Chondrocyte (in vitro differentiated cells): ENCODE data around the gene OLFM2. TPM values are rescaled to one million over a fixed set of nuclear protein-coding genes. Genes with fewer than 3 reads are reported as not detected.

Experiments used
- DNase-seq: peaks from one replicate; pipeline ENCODE4 v3.0.0; 2021; ENCODE audit warnings: mixed read lengths, low spot score
- H3K27ac Mint-ChIP-seq: one replicate; pipeline ENCODE4 v1.8.0; 2021; ENCODE audit warnings: mild to moderate bottlenecking, moderate library complexity, mixed read lengths; ENCODE audit not compliant: unreplicated experiment
- H3K27me3 Mint-ChIP-seq: 2 replicates; pipeline ENCODE4 v1.8.0; 2021; ENCODE audit warnings: low read depth, mixed read lengths
- H3K36me3 Mint-ChIP-seq: 2 replicates; pipeline ENCODE4 v1.8.0; 2021; ENCODE audit warnings: low read depth, mixed read lengths
- H3K4me1 Mint-ChIP-seq: 2 replicates; pipeline ENCODE4 v1.8.0; 2021; ENCODE audit warnings: low read depth, mild to moderate bottlenecking, mixed read lengths
- H3K4me3 Mint-ChIP-seq: one replicate; pipeline ENCODE4 v1.8.0; 2021; ENCODE audit warnings: mild to moderate bottlenecking, moderate library complexity, mixed read lengths; ENCODE audit not compliant: unreplicated experiment
- H3K9me3 Mint-ChIP-seq: 2 replicates; pipeline ENCODE4 v1.8.0; 2021; ENCODE audit warnings: low read depth, mixed read lengths
- total RNA-seq: library from RNA; stranded (reverse); gene quantifications from 3 replicates; pipeline ENCODE4 v1.2.1, GENCODE V29; 2021
- TF ChIP-seq, protein P1 (sequence below): fragments of 200-600 bp; sonication (generic); IDR thresholded peaks from 2 replicates; pipeline ENCODE4 v1.5.0; 2021; ENCODE audit warnings: antibody characterized with exemption, mild to moderate bottlenecking, moderate library complexity

Gene OLFM2
- total RNA-seq, 1 donor from 2014 or later = 67.9 TPM

GRCh38 chr19:9856609-9857008, 79.7 kb downstream of the OLFM2 start:
- Mint-ChIP-seq H3K27ac (no peak overlapping the region), H3K27me3 (no peaks in the 10 kb centered on the region), H3K36me3 (peaks cover 13% of the 10 kb centered on the region), H3K4me1 (peaks cover 13% of the 10 kb centered on the region), H3K9me3 (no peaks in the 10 kb centered on the region), H3K4me3 (no peak overlapping the region)
- TF ChIP-seq, protein P1, sequence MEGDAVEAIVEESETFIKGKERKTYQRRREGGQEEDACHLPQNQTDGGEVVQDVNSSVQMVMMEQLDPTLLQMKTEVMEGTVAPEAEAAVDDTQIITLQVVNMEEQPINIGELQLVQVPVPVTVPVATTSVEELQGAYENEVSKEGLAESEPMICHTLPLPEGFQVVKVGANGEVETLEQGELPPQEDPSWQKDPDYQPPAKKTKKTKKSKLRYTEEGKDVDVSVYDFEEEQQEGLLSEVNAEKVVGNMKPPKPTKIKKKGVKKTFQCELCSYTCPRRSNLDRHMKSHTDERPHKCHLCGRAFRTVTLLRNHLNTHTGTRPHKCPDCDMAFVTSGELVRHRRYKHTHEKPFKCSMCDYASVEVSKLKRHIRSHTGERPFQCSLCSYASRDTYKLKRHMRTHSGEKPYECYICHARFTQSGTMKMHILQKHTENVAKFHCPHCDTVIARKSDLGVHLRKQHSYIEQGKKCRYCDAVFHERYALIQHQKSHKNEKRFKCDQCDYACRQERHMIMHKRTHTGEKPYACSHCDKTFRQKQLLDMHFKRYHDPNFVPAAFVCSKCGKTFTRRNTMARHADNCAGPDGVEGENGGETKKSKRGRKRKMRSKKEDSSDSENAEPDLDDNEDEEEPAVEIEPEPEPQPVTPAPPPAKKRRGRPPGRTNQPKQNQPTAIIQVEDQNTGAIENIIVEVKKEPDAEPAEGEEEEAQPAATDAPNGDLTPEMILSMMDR = no peak
- no peak for DNase-seq

DNA sequence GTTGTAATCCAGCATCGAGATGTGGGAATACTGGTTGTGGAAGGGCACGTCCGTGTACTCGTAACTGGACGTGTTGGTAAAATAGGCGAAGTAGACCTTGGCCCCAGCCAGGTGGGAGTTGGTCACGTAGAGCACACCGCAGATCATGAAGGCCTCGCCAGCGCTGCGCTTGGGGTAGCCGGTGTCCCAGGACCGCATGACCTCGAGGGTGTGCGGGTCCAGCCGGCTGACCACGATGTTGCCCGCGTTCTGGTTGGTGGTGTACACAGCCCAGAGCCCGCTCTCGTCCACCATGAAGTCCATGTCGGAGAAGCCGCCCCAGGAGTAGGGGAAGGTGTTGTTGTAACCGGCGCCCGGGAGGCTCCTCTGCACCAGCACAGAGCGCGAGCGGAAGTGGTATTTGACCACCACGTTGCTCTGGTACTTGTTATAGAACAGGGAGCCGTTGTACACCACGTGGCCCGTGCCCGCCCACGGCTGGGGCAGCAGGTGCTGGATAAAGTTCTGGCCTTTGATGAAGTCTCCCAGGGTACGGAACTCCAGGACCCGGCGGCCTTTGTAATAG, 82.0 kb downstream of the OLFM2 start:
- no peaks in the 10 kb centered on the region for H3K27me3 Mint-ChIP-seq
- H3K4me1 Mint-ChIP-seq = peaks cover 13% of the 10 kb centered on the region
- no peak overlapping the region for H3K27ac Mint-ChIP-seq
- peaks cover 13% of the 10 kb centered on the region for H3K36me3 Mint-ChIP-seq
- TF ChIP-seq, protein P1 = no peak
- no peak overlapping the region for H3K4me3 Mint-ChIP-seq
- H3K9me3 Mint-ChIP-seq = no peaks in the 10 kb centered on the region
- peak; percentile 92 for DNase-seq

DNA sequence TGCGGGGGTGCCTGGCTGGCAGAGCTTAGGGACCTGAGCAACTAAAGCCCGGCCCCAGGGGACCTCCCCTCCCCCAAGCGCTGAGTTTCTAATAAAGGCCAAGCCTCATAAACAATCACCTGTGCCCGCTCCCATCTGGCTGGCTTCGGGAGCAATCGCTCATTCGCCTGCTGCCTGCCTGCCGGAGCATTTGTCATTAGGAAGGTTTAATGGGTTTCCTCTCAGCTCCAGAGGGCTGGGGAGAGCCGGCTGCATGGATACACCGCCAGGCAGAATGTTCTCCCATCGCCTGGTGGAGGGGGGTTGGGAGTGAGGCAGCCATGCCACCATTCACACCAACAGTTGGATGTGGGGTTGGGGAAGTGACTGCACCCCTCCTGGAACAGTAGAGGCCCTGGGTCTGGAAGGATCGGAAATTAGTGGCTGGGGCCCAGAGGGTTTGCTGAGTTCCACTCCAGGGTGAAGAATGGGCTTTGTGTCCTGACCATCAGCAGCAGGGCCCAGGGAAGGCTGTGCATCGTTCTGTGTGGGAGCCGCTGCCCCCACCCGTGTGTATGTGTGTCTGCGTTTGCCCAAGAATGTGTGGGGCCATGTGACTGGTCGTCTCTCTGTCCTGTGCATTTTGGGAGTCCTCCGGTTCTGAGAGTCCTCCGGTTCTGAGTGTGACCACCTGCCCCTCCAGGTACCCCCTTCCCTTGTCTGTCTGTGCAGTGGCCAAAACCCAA, 85.9 kb downstream of the OLFM2 start:
- no peak for DNase-seq
- TF ChIP-seq, protein P1 = no peak
- Mint-ChIP-seq H3K27ac (peak overlapping the region; percentile 29), H3K9me3 (no peaks in the 10 kb centered on the region), H3K27me3 (no peaks in the 10 kb centered on the region), H3K4me3 (no peak overlapping the region), H3K36me3 (peaks cover 7% of the 10 kb centered on the region), H3K4me1 (peaks cover 27% of the 10 kb centered on the region)

- no peak for DNase-seq
- Mint-ChIP-seq H3K4me1 (peaks cover 27% of the 10 kb centered on the region), H3K36me3 (peaks cover 9% of the 10 kb centered on the region), H3K9me3 (no peaks in the 10 kb centered on the region), H3K27ac (no peak overlapping the region), H3K4me3 (no peak overlapping the region), H3K27me3 (no peaks in the 10 kb centered on the region)
- TF ChIP-seq, protein P1 = no peak
These were observed 86.5 kb downstream of the OLFM2 start for GRCh38 chr19:9849791-9850190.

DNA sequence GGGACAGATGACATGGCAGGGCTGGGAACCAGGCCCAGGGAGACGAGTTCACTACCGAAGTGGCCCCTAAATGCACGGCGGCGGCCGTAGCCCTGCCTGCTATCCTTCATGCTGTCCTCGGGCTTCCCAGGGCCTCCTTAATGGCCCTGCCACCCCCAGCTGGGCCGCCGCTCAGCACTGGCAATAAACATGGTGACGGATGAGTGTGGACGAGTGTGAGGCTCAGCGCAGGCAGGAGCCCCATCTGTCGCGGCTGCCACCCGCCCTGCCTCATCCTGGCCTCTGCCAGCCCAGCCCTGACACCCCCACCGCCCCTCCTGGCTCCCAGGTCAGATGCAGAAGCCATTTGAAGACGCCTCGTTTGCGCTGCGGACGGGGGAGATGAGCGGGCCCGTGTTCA, 87.6 kb downstream of the OLFM2 start:
- TF ChIP-seq, protein P1 = no peak
- no peak for DNase-seq
- no peaks in the 10 kb centered on the region for H3K27me3 Mint-ChIP-seq

More for the DNA sequence above, 87.6 kb downstream of the OLFM2 start:
- Mint-ChIP-seq H3K4me3 (no peak overlapping the region), H3K4me1 (peaks cover 26% of the 10 kb centered on the region), H3K36me3 (peaks cover 8% of the 10 kb centered on the region), H3K9me3 (no peaks in the 10 kb centered on the region), H3K27ac (no peak overlapping the region)
